MM.1S (cell line): ENCODE results near the gene AKAP9.

Source experiments
- CTCF ChIP-seq: fragments of 300-600 bp; sonication (generic); IDR thresholded peaks from 2 replicates; pipeline ENCODE4 v1.5.1; 2016; ENCODE audit warnings: antibody characterized with exemption, low read length, mixed read lengths
- EZH2 ChIP-seq: fragments of 300-600 bp; sonication (generic); optimal IDR thresholded peaks from 2 replicates; pipeline ENCODE3; 2017; ENCODE audit warnings: low read depth, mild to moderate bottlenecking, antibody characterized with exemption, low read length, mixed read lengths
- EZH2phosphoT487 ChIP-seq: fragments of 300-600 bp; sonication (generic); IDR thresholded peaks from 2 replicates; pipeline ENCODE4 v1.6.1; 2018; ENCODE audit warnings: antibody characterized with exemption, low read length

GRCh38 chr7:92108821-92109220, 168.2 kb downstream of the AKAP9 start:
- TF ChIP-seq CTCF (no peak), EZH2 (no peak), EZH2phosphoT487 (no peak)
